GM19397 (cell line): ENCODE data around the gene DNAJC8.

ENCODE experiments used
- ATAC-seq: cut with Tn5 transposase; IDR thresholded peaks from one replicate; pipeline ENCODE4 v1.9.1; 2021; ENCODE audit warnings: mild to moderate bottlenecking, moderate library complexity; ENCODE audit not compliant: unreplicated experiment

Gene DNAJC8

DNA sequence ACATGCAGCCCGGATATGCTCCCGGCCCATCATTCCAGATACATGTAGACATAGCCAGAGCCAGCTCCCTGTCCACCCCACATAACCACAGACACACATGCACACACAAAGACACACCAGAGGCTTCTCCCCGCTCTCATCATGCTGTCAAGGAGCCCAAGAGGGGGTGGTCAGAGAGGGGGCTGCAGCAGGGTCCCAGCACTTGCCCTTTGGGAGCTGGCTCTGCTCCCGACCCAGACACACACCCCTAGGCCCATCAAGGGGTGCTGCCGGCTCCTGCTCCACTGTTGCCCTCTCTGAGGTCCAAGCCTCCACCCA, 58.9 kb downstream of the DNAJC8 start:
- no peak for ATAC-seq

DNA sequence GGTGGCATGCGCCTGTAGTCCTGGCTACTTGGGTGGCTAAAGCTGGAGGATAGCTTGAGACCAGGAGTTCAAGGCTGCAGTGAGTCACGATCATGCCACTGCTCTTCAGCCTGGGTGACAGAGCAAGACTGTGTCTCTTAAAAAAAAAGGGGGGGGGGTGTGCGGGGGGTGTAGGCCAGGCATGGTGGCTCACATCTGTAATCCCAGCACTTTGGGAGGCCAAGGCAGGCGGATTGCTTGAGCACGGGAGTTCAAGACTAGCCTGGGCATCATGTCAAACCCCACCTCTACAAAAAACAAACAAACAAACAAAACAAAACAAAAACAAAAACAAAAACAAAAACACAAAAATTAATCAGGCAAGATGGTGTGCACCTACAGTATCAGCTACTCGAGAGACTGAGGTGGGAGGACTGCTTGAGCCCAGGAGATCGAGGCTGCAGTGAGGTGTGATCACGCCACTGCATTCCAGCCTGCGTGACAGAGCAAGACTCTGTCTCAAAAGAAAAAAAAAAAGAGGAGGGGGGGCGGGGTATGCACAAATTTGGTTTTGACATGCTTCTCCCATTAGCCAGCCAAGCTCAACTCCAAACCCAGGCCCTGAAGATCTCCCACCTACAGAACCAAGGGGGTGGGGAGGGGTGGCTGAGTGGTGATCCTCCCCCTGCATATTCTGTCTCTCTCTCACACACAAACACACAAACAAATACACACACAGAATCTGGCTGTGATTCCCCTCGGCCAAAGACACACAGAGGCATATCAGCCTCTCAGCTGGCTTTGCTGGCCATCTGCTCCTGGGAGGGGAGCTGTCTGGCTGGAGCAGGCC, 59.5 kb downstream of the DNAJC8 start:
- no peak for ATAC-seq

DNA sequence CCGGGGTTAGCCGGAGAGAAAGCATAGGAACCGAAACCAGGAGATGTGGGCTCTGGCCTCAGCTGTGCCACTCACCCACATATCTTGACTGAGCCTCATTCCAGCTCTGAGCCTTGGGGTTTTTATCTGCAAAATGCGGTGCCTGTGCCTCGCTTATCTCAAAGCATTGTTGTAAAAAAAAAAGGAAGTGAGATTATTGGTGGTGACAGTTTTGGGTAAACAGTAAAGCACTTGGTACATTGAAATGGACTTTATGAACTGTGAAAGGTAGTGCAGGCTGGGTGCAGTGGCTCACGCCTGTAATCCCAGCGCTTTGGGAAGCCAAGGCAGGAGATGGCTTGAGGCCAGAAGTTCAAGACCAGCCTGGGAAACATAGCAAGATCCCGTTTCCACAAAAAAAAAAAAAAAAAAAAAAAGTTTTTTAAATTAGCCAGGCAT, 60.1 kb downstream of the DNAJC8 start:
- ATAC-seq: peak; percentile 61

DNA sequence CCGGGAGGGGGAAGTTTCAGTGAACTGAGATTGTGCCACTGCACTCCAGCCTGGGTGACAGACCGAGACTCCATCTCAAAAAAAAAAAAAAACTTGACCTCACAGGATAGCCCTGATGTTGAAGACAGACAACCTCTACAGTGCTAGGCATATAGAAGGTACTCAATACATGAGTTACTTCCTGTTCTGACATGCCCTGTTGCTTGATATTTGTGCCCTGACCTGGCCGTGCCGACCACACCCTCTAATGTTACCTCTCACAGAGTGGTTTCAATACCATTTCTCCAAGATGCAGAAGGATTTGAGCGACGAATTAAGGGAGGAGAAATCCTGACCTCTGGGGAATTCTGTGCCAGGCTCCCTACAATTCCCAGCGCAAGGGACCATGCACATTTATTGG, 61.6 kb downstream of the DNAJC8 start:
- ATAC-seq: no peak

DNA sequence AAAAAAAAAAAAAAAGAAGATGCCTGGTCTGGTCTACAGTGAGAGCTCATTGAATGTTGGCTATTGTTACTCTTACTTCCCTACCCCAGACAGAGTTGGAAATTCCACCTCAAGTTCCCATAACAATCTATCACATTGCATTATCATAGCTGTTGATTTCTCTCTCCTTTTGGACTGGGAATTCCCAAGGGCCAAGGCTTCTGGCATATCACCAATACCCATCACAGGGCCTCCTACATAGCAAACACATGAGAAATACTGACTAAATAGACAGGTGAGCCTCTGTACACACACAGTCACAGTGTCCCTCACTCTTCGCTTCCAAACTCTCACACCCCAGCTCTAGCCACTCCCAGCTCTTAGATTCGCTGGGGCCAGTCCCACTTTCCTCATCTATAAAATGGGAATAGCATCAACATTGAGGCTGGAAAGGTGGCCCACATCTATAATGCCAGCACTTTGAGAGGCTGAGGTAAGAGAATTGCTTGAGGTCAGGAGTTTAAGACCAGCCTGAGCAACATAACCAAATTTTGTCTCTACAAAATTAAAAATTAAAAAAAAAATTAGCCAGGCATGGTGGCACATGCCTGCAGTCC, 62.7 kb downstream of the DNAJC8 start:
- no peak for ATAC-seq

DNA sequence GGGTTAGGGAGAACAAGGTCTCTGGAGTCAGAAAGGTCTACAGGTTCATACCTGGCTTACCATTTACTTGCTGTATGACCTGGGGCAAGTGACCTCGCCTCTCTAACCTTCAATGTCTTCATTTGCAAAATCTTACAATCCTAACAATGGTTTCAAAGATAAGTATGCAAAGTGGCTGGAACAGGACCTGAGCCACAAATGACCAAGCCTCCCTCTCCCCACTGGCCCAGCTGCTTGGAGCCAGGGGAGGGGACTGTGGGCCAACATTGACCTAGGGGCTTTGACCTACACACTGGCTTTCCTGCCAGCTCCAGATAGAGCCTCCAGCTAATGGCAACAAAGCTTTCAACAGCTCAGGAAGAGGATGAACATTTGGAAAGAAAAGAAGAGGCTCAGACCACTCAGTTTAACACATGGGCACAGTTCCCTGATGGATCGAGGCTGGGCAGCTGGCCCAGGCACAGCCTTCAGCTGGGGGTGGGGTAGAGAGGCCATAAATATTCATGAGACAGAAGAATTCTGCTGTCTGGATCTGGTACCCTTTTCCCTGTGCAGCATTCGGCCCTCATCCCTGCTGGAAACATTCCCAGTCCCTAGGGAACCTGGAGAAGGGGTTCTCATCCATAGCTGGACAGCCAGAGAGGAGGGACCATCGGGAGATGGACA, 69.2 kb downstream of the DNAJC8 start:
- ATAC-seq: no peak

DNA sequence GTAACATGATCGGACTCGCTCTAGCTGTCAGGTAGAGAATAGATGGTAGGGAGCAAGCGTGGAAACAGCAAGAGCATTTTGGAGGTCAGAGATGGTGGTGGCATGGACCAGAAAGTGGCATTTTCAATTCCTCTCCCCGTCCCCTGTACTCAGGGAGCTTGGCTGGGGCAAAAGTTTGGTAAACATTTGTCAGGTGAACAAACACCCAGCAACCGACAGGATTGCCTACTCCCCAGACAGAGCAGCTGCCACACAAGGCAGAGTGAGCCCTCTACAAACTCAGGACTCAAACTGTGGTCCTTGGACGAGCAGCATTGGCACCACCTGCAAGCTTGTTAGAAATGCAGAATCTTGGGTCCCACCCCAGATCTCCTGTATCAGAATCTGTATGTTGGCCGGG, 70.7 kb downstream of the DNAJC8 start:
- ATAC-seq: no peak

DNA sequence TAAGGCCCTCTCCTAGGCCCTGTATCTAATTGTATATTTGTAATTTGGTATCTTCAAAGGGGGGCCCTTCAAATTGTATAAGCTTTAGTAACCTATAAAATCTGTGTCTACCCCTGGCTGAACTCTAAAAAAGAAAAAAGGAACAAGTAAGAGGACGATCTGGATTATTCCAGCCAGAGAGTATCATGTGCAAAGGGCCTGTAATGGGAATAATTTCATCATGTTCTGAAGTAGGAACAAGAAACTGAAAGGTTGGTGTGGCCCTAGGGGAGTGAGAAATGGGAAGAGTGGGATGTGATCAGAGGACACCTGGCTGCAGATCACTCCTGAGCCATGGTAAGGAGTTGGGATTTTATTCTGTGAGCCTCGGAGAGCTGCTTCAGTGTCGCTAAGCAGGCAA, 71.1 kb downstream of the DNAJC8 start:
- no peak for ATAC-seq

DNA sequence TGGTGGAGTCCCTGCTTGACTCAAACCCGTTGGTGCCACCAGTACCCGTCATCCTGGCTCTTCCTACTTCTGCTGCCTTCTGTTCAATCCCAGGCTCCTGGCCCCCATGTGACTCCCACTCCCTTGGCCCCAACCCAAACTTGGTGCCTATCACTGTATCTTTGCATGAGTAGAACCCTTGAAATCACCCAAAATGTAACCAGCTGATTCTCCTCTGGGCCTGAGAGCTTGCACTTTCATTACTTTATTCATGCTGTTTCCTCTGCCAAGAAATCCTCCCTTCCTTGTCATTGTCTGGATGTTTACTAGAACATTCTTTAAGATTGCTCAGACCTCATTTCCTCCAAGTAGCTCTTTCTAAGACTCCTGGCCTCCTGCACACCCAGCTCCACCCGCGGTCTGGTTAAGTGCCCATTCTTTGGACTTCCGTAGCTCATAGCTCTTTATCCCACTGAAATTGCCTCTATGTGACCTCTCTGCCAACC, 72.0 kb downstream of the DNAJC8 start:
- ATAC-seq: no peak

DNA sequence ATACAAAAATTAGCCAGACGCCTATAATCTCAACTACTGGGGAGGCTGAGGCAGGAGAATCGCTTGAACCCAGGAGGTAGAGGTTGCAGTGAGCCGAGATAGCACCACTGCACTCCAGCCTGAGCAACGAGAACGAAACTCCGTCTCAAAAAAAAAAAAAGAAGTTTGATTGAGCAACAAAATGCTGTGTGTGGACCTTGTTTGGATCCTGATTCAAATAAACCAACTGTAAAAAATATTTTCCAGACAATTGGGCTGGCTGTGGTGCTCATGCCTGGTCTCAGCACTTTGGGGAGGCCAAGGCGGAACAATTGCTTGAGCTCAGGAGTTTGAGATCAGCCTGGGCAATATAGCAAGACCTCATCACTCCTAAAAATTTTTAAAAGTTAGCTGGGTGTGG, 73.1 kb downstream of the DNAJC8 start:
- no peak for ATAC-seq

DNA sequence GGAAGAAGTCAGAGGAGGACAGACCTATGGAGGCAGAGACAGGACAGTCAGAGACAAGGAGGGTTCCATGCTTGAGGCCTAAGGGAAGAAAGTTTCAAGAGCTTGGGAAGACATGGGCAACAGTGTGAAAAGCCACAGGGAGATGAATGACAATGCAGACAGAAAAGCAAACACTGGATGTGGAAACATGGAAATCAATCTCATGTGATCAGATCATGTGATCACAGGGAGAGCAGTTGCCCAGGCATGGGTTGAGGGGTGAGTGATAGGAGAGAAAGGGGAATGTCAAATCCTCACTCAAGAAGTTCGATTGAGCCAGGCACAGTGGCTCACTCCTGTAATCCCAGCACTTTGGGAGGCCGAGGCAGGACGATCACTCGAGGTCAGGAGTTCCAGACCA, 73.6 kb downstream of the DNAJC8 start:
- no peak for ATAC-seq

DNA sequence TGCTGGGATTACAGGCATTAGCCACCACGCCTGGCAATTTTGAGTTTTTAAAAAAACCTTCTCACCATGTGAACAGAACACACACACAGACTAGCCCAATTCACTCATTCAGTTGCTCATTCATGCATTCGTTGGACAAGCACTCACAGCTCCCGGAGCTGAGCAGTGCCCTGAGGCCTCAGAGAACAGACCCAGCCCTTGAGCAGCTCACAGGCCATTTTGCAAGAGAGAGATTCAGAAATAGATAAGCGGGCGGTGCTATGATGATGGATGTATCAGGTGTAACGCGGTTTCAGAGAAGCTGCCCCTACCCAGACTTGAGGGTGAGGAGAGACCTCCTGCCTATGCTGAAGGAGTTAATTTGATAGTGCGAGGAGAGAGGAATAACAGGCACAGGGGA, 74.9 kb downstream of the DNAJC8 start:
- ATAC-seq: no peak

DNA sequence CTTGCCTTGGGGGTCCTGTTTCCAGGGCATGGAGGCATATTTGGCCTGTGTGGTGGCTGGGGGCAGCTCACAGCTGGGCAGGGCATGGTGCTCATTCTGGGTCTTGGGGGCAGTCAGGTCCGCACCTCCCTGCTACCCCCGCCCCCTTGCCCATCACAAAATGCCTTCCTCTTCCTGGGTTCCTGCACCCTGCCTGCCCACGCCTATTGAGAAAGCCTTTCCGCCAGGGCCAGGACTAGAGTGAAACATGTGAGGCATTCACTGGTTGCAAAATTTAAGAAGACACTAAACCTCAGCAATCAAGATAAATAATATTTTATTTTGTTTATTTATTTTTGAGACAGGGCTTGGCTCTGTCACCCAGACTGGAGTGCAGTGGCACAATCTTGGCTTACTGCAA, 76.0 kb downstream of the DNAJC8 start:
- ATAC-seq: no peak

DNA sequence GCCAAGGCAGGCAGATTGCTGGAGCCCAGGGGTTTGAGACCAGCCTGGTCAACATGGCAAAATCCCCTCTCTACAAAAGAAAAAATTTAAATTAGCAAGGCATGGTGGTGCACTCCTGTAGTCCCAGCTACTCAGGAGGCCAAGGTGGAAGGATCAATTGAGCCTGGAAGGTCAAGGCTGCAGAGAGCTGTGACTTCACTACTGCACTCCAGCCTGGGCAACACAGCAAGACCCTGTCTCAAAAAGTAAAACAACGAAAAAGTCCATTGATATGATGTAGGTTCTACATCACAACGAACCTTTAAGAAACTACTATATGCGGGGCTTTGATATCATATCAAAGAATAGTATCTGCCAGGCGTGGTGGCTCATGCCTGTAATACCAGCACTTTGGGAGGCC, 77.2 kb downstream of the DNAJC8 start:
- no peak for ATAC-seq

DNA sequence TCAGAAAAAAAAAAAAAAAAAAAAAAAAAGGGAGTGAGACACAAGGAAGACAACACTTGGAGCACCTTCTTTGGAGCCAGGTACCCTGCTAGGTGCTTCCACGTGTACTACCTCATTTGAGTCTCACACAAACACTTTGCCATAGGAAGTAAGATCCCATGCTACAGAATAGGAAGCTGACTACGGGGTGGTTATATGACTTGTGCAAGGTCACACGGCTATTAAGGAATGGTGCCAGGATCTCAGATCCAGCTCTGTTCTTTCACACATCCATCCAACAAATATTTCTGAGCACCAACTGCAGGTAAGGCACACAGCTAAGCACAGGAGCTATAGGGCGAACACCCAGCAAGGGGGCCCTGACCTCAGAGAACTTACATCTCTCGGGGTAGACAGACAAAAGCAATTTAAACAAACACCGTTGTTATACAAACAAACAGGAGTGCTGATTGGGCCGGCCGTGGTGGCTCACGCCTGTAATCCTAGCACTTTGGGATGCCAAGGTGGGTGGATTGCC, 78.7 kb downstream of the DNAJC8 start:
- ATAC-seq: no peak
